Activated CD4-positive, alpha-beta T cell treated with anti-CD3 and anti-CD28 coated beads, Interleukin-2, amount 50 U/mL, for 24 hours (primary cell): ENCODE data around the gene IRF6.
A peak's percentile ranks its signal among the peaks of the same experiment; 100 is the strongest.

Source experiments
- DNase-seq, 2 donors: peaks; one replicate each; pipeline ENCODE4 v3.0.0-alpha.2; 2020; ENCODE audit warnings: low read depth in 1 of 2, low spot score in 1 of 2

Gene IRF6

GRCh38 chr1:209761011-209761635 is 44.8 kb downstream of the IRF6 start:
- DNase-seq: no peak

- no peak for DNase-seq
Measured at GRCh38 chr1:209759829-209760359, 46.0 kb downstream of the IRF6 start.

GRCh38 chr1:209758400-209758799 is 47.5 kb downstream of the IRF6 start:
- no peak for DNase-seq

- DNase-seq: peak in 1 of 2 donors; percentile 25
Measured at GRCh38 chr1:209756615-209757445, 49.1 kb downstream of the IRF6 start.

- peak; percentile 29 to 79 for DNase-seq
Measured at GRCh38 chr1:209755926-209756614, 49.9 kb downstream of the IRF6 start, which contains the start of gene TRAF3IP3. Gene TRAF3IP3 (plus strand): TSS chr1:209756053. CDS start chr1:209760040, 3,987 bp downstream.

- DNase-seq: no peak
Measured at GRCh38 chr1:209755256-209755655, 50.7 kb downstream of the IRF6 start.

GRCh38 chr1:209752890-209753289 is 53.1 kb downstream of the IRF6 start:
- DNase-seq: no peak

- peak in 1 of 2 donors; percentile 30 for DNase-seq
Measured at GRCh38 chr1:209751627-209752231, 54.2 kb downstream of the IRF6 start.

GRCh38 chr1:209749670-209750323 is 56.1 kb downstream of the IRF6 start:
- no peak for DNase-seq

- no peak for DNase-seq
Measured at GRCh38 chr1:209749205-209749604, 56.7 kb downstream of the IRF6 start.

GRCh38 chr1:209748620-209749019 is 57.3 kb downstream of the IRF6 start:
- no peak for DNase-seq

- DNase-seq: peak; percentile 77 to 88
Measured at GRCh38 chr1:209747580-209748262, 58.2 kb downstream of the IRF6 start.

GRCh38 chr1:209746451-209747165 is 59.3 kb downstream of the IRF6 start:
- DNase-seq: no peak

GRCh38 chr1:209743145-209743482 is 62.8 kb downstream of the IRF6 start:
- no peak for DNase-seq

GRCh38 chr1:209742409-209743144 is 63.4 kb downstream of the IRF6 start:
- no peak for DNase-seq

GRCh38 chr1:209741889-209742288 is 64.1 kb downstream of the IRF6 start:
- DNase-seq: no peak

- DNase-seq: no peak
Measured at GRCh38 chr1:209741193-209741592, 64.7 kb downstream of the IRF6 start.

- DNase-seq: no peak
Measured at GRCh38 chr1:209738270-209738669, 67.7 kb downstream of the IRF6 start.

GRCh38 chr1:209737118-209737505 is 68.8 kb downstream of the IRF6 start:
- DNase-seq: no peak
